H7 (cell line): ENCODE data around the gene IL4I1. TPM values are rescaled to one million over a fixed set of nuclear protein-coding genes. Genes with fewer than 3 reads are reported as not detected.
A peak's percentile ranks its signal among the peaks of the same experiment; 100 is the strongest.
"Not testable (repeated sequence)": the region's sequence is repeated elsewhere in the genome, so short reads cannot be mapped to it uniquely, and the experiment has no call there.

Experiments
- DNase-seq: peaks from one replicate; pipeline ENCODE4 v3.0.0; 2012
- H3K27me3 ChIP-seq: 2 replicates; pipeline ENCODE4 v1.6.0; 2011; ENCODE audit warnings: mild to moderate bottlenecking, low read length; ENCODE audit not compliant: control insufficient read depth, insufficient read depth
- H3K36me3 ChIP-seq: replicated peaks from 2 replicates; pipeline ENCODE4 v1.5.1; 2011; ENCODE audit warnings: low read length; ENCODE audit not compliant: control insufficient read depth, insufficient read depth
- H3K4me3 ChIP-seq: 2 replicates; pipeline ENCODE4 v1.5.1; 2011; ENCODE audit warnings: low read depth, mild to moderate bottlenecking, control low read depth, low read length, moderate library complexity; ENCODE audit not compliant: insufficient read depth
- total RNA-seq: library from RNA; depleted of rRNA; stranded (reverse); fragments of >200 nt; shearing (Covaris generic); gene quantifications from 2 replicates; pipeline ENCODE4 v1.2.3, GENCODE V29; 2014

IL4I1 gene
- total RNA-seq, 1 experiment from 2014 or later = 0.73 TPM

DNA sequence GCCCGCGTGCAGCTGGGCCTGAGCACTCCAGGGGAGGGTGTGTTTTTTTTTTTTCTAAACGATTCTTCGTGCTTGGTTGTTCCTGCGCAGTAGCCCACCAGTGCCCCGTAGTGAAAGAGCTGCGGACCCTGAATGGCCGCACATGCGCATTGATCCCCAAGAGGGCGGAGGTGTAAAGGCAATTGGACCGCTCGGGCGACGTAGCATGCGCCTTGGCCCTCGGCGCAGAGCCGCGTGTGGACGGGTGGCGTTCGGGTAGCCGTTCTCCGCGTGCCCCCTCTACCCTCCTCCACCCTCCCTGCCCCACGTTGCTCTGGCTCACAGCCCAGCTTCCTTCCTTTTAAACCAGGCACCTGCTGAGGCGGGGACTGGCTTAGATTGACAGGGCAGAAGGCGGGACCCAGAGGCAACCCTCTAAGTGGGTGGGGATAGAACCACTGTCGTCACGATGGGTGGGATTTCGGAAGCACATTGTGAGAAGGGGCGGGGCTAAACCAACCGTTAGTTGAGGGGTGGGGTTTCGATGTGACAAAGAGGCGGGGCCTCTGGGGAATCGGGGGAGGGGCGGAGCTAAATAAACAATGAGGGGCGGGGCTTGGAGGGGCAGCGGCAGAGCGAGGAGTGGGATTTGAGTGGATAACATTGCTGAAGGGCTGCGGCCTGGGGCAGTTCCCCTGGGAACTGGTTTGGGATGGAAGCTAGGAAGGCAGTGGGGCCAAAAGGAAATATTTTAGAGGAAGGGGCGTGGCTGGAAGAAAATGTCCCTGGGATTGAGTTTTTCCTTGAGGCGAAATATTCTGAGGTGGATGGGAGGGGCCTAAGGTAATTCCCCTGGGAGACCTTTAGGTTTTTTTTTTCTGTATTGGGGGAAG, 33.2 kb upstream of the IL4I1 start:
- Histone ChIP-seq H3K27me3 (no peaks in the 10 kb centered on the region), H3K4me3 (peak overlapping the region; percentile 91), H3K36me3 (peaks cover 15% of the 10 kb centered on the region)
- peak; percentile 98 for DNase-seq

- H3K36me3 ChIP-seq = peaks cover 19% of the 10 kb centered on the region
- DNase-seq = peak; percentile 99
- H3K27me3 ChIP-seq = no peaks in the 10 kb centered on the region
- peak within 1 kb of the TSS; percentile 91 for H3K4me3 ChIP-seq
Observed at GRCh38 chr19:49929121-49929610, 32.5 kb upstream of the IL4I1 start, which contains the start of the genes ATF5 and NUP62. ATF5 (plus strand) TSS chr19:49929205; CDS start chr19:49930851, 1,646 bp downstream. NUP62 (minus strand) TSS chr19:49929504; CDS start chr19:49909807, 19,697 bp downstream.

DNA sequence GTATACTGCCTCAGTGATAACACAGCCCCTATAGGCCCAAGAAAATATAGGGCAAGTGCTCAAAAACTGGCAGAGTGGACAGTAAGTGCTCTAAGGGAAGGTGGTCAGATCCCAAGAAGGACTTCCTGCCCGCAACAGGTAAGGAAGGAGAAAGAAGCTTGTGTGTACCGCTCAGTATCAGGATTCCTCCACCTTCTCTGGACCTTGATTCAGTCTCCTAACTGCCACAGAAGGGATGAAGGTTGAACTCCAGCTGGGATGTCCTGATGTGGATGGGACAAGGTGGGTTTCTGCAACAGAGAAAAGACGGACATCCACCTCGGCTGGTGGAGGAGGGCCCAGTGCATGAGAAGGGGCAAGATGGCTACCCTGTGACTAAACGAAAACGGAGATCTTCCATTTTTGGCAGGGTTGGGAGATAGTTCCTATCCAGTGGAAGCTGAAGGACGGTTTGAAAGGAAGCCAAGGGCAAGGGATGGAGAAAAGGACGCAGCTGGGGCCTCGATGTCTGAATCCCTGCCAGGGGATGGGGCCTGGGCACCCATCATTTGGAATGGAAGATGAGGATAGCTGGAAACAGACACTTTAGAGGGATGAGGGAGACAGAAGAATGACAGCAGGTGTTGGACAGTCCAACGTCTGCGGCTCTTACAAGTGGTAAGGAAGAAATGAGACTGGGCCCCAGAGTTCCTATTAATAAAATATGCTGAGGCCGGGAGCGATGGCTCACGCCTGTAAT, 31.0 kb upstream of the IL4I1 start:
- H3K36me3 ChIP-seq = peaks cover 29% of the 10 kb centered on the region
- no peaks in the 10 kb centered on the region for H3K27me3 ChIP-seq
- no peak overlapping the region for H3K4me3 ChIP-seq
- DNase-seq = no peak

DNA sequence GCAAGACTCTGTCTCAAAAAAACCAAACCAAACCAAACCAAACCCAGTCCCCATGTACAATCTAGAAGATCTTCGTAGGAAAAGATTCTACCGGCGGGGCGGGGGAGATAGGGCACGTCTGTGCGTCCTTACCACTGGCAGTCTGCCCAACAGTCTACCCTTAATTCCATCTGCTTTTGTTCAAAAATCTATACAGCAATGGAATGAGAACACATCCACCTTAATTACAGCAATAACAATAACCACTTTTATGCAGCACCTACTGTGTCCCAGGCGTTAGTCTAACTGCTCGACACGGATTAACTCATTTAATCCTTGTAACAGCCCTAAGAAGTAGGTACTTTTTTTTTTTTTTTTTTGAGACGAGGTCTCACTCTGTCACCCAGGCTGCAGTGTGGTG, 29.8 kb upstream of the IL4I1 start:
- H3K27me3 ChIP-seq = no peaks in the 10 kb centered on the region
- H3K36me3 ChIP-seq = peaks cover 32% of the 10 kb centered on the region
- H3K4me3 ChIP-seq = no peak overlapping the region
- DNase-seq = no peak

DNA sequence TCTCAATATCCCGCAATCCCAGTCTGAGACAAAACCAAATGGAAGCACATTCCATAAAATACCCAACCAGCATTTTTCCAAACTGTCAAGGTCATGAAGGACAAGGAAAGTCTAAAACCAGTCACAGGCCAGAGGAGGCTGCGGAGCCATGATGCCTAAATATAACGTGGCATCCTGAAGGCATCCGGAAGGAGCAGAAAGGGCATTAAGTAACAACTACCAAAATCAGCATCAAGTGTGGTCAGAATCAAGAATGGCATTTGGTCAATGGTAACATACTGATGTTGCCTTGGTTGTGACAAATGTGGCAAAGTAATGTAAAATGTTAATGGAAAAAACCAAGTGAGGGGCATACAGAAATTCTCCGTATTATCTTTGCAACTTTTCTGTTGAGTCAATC, 28.8 kb upstream of the IL4I1 start:
- no peak overlapping the region for H3K4me3 ChIP-seq
- DNase-seq = no peak
- peaks cover 32% of the 10 kb centered on the region for H3K36me3 ChIP-seq
- no peaks in the 10 kb centered on the region for H3K27me3 ChIP-seq

DNA sequence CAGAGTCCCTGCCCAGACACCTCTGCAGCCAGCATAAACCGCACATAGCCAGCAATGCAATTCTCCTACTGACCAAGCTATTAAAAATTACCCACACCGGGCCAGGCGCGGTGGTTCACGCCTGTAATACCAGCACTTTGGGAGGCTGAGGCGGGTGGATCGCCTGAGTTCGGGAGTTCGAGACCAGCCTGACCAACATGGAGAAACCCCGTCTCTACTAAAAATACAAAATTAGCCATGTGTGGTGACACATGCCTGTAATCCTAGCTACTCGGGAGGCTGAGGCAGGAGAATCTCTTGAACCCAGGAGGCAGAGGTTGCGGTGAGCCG, 28.2 kb upstream of the IL4I1 start:
- H3K27me3 ChIP-seq, DNase-seq, H3K4me3 ChIP-seq: not testable (repeated sequence)
- peaks cover 32% of the 10 kb centered on the region for H3K36me3 ChIP-seq

GRCh38 chr19:49924004-49924880, 27.6 kb upstream of the IL4I1 start:
- H3K36me3 ChIP-seq = peaks cover 32% of the 10 kb centered on the region
- H3K4me3 ChIP-seq = no peak overlapping the region
- peak; percentile 44 for DNase-seq
- H3K27me3 ChIP-seq = no peaks in the 10 kb centered on the region

GRCh38 chr19:49923055-49924003, 26.6 kb upstream of the IL4I1 start:
- Histone ChIP-seq H3K4me3 (no peak overlapping the region), H3K36me3 (peaks cover 34% of the 10 kb centered on the region), H3K27me3 (no peaks in the 10 kb centered on the region)
- peak; percentile 37 for DNase-seq

GRCh38 chr19:49921871-49922795, 25.4 kb upstream of the IL4I1 start:
- H3K4me3 ChIP-seq = no peak overlapping the region
- DNase-seq = peak; percentile 61
- H3K27me3 ChIP-seq = no peaks in the 10 kb centered on the region
- peaks cover 30% of the 10 kb centered on the region for H3K36me3 ChIP-seq

DNA sequence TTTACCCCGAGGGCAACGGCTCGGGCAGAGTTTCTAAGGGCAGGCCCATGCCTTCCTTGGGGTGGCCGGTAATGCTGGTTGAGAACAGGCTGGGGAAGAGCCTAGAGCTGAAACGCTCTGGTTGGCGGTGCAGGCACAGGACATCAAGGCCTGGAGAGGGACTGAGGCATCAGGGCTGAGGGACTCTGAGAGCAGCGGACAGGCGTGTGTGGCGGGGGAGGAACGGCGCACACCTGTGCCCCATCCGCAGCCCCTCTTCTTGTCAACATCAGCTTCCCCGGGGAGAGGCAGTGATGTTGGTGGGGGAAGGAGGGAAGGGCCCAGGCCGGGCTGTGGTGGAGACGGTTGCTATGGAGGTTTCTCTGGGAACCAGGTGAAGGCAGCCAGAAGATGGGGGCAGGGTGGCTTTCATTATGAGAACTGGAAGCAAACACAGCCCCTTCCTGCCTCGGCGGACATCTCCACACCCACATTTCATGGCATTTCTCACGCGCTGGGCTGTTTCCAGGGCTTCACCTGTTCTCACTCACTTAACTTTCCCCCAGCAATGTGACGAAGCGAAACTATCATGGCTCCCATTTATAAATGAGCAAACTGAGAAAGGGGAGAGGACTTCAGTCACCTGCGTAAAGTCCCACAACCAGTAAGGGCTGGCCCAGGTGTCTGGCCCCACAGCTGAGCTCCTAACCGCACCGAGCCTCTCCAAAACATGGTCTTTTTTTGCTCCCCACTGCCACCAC, 24.1 kb upstream of the IL4I1 start:
- peaks cover 27% of the 10 kb centered on the region for H3K36me3 ChIP-seq
- H3K4me3 ChIP-seq = no peak overlapping the region
- no peaks in the 10 kb centered on the region for H3K27me3 ChIP-seq
- DNase-seq = peak; percentile 68

DNA sequence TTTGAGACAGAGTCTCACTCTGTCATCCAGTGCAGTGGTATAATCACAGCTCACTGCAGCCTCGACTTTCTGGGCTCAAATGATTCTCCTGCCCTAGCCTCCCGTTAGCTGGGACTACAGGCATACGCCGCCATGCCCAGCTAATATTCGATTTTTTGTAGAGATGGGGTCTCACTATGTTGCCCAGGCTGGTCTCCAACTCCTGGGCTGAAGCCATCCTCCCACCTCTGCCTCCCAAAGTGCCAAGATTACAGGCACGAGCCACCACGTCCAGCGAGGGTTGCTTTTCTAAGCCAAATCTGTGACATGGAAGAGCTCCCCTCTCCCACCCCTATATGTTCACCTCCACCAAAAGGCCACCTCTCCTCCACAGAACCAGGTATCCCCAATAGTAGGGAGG, 21.4 kb upstream of the IL4I1 start:
- no peak for DNase-seq
- Histone ChIP-seq H3K4me3 (no peak overlapping the region), H3K36me3 (peaks cover 24% of the 10 kb centered on the region), H3K27me3 (no peaks in the 10 kb centered on the region)
